Endothelial cell of umbilical vein (primary cell): ENCODE data around the gene RNASEH2B. TPM values are rescaled to one million over a fixed set of nuclear protein-coding genes. Genes with fewer than 3 reads are reported as not detected.

Source experiments
- BruUV-seq: library from RNA; stranded (reverse); fragments of 400-500 nt; replicated peaks from 2 replicates; lab custom pipeline; 2021; lab: Mats Ljungman, UMichigan
- CTCF ChIA-PET: fragments of 300-600, 350-600 bp; sonication (Branson Sonifier 250); formaldehyde crosslinking; loops from one replicate; lab custom pipeline; 2021; ENCODE audit warnings: antibody characterized with exemption, inconsistent platforms; lab: Charles Lee
- POLR2A ChIA-PET: fragments of 300-600, 350-600 bp; sonication (Branson Sonifier 250); formaldehyde crosslinking; loops from one replicate; lab custom pipeline; 2021; ENCODE audit warnings: antibody characterized with exemption, inconsistent platforms; lab: Charles Lee
- DNase-seq: peaks from one replicate; pipeline ENCODE4 v3.0.0-alpha.2; 2011; ENCODE audit warnings: low read depth, low spot score
- FAIRE-seq: peaks from 2 replicates; lab custom pipeline; 2011; peaks lifted over from hg19 to GRCh38; lab: Jason Lieb, UNC
- H2AFZ ChIP-seq: 2 replicates; pipeline ENCODE4 v1.6.0; 2012; ENCODE audit warnings: low read depth, low read length, control low read depth, inconsistent platforms
- H3K27ac ChIP-seq: 2 replicates; pipeline ENCODE4 v1.5.1; 2011; ENCODE audit warnings: low read depth, mild to moderate bottlenecking, control low read depth, low read length, moderate library complexity; ENCODE audit not compliant: insufficient read depth
- H3K27me3 ChIP-seq, 2 experiments: 2 replicates each; pipeline versions ENCODE4 v1.6.0 to v1.6.1; 2011; ENCODE audit warnings: low read length in 2 of 2, mixed read lengths in 1 of 2; ENCODE audit not compliant: control insufficient read depth in 2 of 2, insufficient read depth in 2 of 2
- H3K36me3 ChIP-seq, 2 experiments: 2 replicates in 1 of 2; 3 replicates in 1 of 2; pipeline ENCODE4 v1.5.1; 2011; ENCODE audit warnings: low read length in 2 of 2, mild to moderate bottlenecking in 1 of 2, moderate library complexity in 1 of 2; ENCODE audit not compliant: control insufficient read depth in 2 of 2, insufficient read depth in 2 of 2; ENCODE audit errors: extremely low read depth in 1 of 2
- H3K4me1 ChIP-seq: 3 replicates; pipeline ENCODE4 v1.5.1; 2011; ENCODE audit warnings: mild to moderate bottlenecking, low read length; ENCODE audit not compliant: control insufficient read depth, insufficient read depth; ENCODE audit errors: extremely low read depth
- H3K4me2 ChIP-seq: 2 replicates; pipeline ENCODE4 v1.6.1; 2011; ENCODE audit warnings: low read length, control low read depth, mixed read lengths; ENCODE audit not compliant: insufficient read depth
- H3K4me3 ChIP-seq, 3 experiments: fragments of 200-600 bp in 1 of 3; sonication (generic), shearing (Covaris generic) in 1 of 3; replicated peaks in 1 of 3; 2 replicates each; pipeline ENCODE4 v1.5.1; 2011 to 2016; ENCODE audit warnings: control low read depth in 3 of 3, low read length in 3 of 3, mild to moderate bottlenecking in 2 of 3, inconsistent platforms in 1 of 3, low read depth in 1 of 3, moderate library complexity in 1 of 3; ENCODE audit not compliant: insufficient read depth in 1 of 3
- H3K79me2 ChIP-seq: 2 replicates; pipeline ENCODE4 v1.6.0; 2012; ENCODE audit warnings: low read length, inconsistent platforms; ENCODE audit not compliant: control insufficient read depth, insufficient read depth
- H3K9ac ChIP-seq: replicated peaks from 2 replicates; pipeline ENCODE3; 2011; ENCODE audit warnings: low read length, control low read depth; ENCODE audit not compliant: insufficient read depth; ENCODE audit errors: extremely low read depth
- H3K9me1 ChIP-seq: replicated peaks from 3 replicates; pipeline ENCODE4 v1.6.0; 2011; ENCODE audit warnings: mild to moderate bottlenecking, low read length; ENCODE audit not compliant: control insufficient read depth, insufficient read depth; ENCODE audit errors: extremely low read depth
- H3K9me3 ChIP-seq: replicated peaks from 2 replicates; pipeline ENCODE4 v1.5.1; 2012; ENCODE audit warnings: low read length, inconsistent platforms; ENCODE audit not compliant: control insufficient read depth, insufficient read depth
- H4K20me1 ChIP-seq: replicated peaks from 2 replicates; pipeline ENCODE3; 2011; ENCODE audit warnings: mild to moderate bottlenecking, low read length; ENCODE audit not compliant: control insufficient read depth, insufficient read depth; ENCODE audit errors: extremely low read depth
- FOS ChIP-seq: IDR thresholded peaks from 2 replicates; pipeline ENCODE4 v1.6.1; 2011; ENCODE audit warnings: mild to moderate bottlenecking, low read length, moderate library complexity, borderline replicate concordance; ENCODE audit not compliant: insufficient read depth
- GATA2 ChIP-seq: IDR thresholded peaks from 2 replicates; pipeline ENCODE4 v1.7.0; 2011; ENCODE audit warnings: low read depth, mild to moderate bottlenecking, moderate library complexity, mixed read lengths, low read length; ENCODE audit not compliant: insufficient read length, insufficient read depth
- JUN ChIP-seq: IDR thresholded peaks from 2 replicates; pipeline ENCODE4 v1.6.1; 2011; ENCODE audit warnings: borderline replicate concordance, low read depth; ENCODE audit not compliant: insufficient read length, insufficient read depth
- MYC ChIP-seq: IDR thresholded peaks from one replicate; pipeline ENCODE4 v1.6.1; 2011; ENCODE audit warnings: mild to moderate bottlenecking, low read depth, low read length
- POLR2AphosphoS5 ChIP-seq: IDR thresholded peaks from 2 replicates; pipeline ENCODE4 v1.6.1; 2012; ENCODE audit warnings: low read depth, mild to moderate bottlenecking, control low read depth, low read length, moderate library complexity; ENCODE audit not compliant: insufficient read depth
- dilution Hi-C: fragments of 300-500 bp; cut with MboI; formaldehyde crosslinking; loops from one replicate; pipeline ENCODE4 v1.15.0; 2019; ENCODE audit warnings: low sequenced_read_pairs; ENCODE audit not compliant: extremely low pct_ligation_motif_present
- intact Hi-C: fragments of 100-400 bp; cut with micrococcal nuclease; formaldehyde crosslinking; loops from one replicate; pipeline ENCODE4 v1.10.0; 2022
- polyA plus RNA-seq, 4 experiments: library from polyadenylated mRNA; depleted of rRNA in 3 of 4; stranded (reverse) in 3 of 4; unstranded in 1 of 4; fragments of >200 nt; gene quantifications; 2 replicates each; pipeline versions ENCODE4 v1.2.1 to v1.2.3, GENCODE V29; 2011 to 2012; ENCODE audit warnings: missing spikeins in 1 of 4
- total RNA-seq: library from RNA; stranded (reverse); gene quantifications from 2 replicates; pipeline ENCODE4 v1.2.3, GENCODE V29; 2021
- TF ChIP-seq, protein P1 (sequence below), 2 donors: IDR thresholded peaks; 1 replicate in 1 of 2; 2 replicates in 1 of 2; pipeline ENCODE4 v1.5.1; 2011; ENCODE audit warnings: low read length in 2 of 2, mild to moderate bottlenecking in 2 of 2, moderate library complexity in 2 of 2, control low read depth in 1 of 2, inconsistent platforms in 1 of 2, low read depth in 1 of 2; ENCODE audit not compliant: insufficient read depth in 1 of 2; ENCODE audit errors: extremely low read depth in 1 of 2

RNASEH2B gene
- total and polyA plus RNA-seq, 2 donors (not counting 3 experiments of a cell fraction or from before 2014, with no cell fraction given): 8.9 to 25.1 TPM

DNA sequence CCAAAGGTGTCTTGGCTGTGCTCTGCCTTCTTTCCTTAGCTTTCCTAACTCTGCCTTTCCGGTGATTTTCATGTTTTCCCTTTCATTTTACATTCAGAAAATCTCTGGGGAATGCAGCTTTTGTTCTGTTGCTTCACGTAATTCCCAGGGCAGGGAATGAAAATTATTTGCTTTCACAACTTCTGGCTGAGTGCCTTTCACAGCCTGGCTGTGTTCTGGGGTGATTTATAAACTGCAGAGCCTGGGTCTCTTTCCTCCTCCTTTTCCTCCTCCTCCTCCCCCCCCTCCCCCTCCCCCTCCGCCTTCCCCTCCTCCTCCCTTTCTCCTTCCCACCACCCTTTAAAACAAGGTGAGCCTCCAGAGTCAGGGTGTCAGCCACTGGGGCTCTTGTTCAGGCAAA, 84.3 kb downstream of the RNASEH2B start:
- dilution Hi-C loops: no loop called here
- H3K9me3 ChIP-seq: no peaks in the 10 kb centered on the region
- DNase-seq (no peak), FAIRE-seq (no peak)
- BruUV-seq: no TSS peak
- H3K4me1 ChIP-seq: no peaks in the 10 kb centered on the region
- no peak overlapping the region for H3K9ac ChIP-seq
- no peak overlapping the region for H3K4me2 ChIP-seq
- H3K4me3 ChIP-seq: no peak overlapping the region
- no peaks in the 10 kb centered on the region for H3K9me1 ChIP-seq
- H3K36me3 ChIP-seq: no peaks in the 10 kb centered on the region
- intact Hi-C loops: no loop called here
- no peak overlapping the region for H2AFZ ChIP-seq
- ChIA-PET POLR2A (no interaction called here), CTCF (interaction anchor here (1.8 kb wide), 1 partner anchor 1058 kb away, joined by 3 read pairs; the partner anchor contains the start of gene SPRYD7)
- no peaks in the 10 kb centered on the region for H3K79me2 ChIP-seq
- peaks cover 11 to 25% of the 10 kb centered on the region in 2 experiments for H3K27me3 ChIP-seq
- TF ChIP-seq FOS: no peak
- no peak for TF ChIP-seq MYC
- no peak for TF ChIP-seq GATA2
- TF ChIP-seq JUN: no peak
- TF ChIP-seq, protein P1, sequence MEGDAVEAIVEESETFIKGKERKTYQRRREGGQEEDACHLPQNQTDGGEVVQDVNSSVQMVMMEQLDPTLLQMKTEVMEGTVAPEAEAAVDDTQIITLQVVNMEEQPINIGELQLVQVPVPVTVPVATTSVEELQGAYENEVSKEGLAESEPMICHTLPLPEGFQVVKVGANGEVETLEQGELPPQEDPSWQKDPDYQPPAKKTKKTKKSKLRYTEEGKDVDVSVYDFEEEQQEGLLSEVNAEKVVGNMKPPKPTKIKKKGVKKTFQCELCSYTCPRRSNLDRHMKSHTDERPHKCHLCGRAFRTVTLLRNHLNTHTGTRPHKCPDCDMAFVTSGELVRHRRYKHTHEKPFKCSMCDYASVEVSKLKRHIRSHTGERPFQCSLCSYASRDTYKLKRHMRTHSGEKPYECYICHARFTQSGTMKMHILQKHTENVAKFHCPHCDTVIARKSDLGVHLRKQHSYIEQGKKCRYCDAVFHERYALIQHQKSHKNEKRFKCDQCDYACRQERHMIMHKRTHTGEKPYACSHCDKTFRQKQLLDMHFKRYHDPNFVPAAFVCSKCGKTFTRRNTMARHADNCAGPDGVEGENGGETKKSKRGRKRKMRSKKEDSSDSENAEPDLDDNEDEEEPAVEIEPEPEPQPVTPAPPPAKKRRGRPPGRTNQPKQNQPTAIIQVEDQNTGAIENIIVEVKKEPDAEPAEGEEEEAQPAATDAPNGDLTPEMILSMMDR (IDR thresholded peaks at IDR 0.05; ENCODE audit: extremely low read depth in 1 of 2, insufficient read depth in 1 of 2, low read depth in 1 of 2, low read length in 2 of 2): no peak
- TF ChIP-seq POLR2AphosphoS5: no peak
- no peaks in the 10 kb centered on the region for H4K20me1 ChIP-seq
- H3K27ac ChIP-seq: no peak overlapping the region
